KOPT-K1 (cell line): ENCODE measurements around the gene CARD9.
A peak's percentile ranks its signal among the peaks of the same experiment; 100 is the strongest.

ENCODE experiments used
- H3K27ac ChIP-seq: fragments of 200-600 bp; sonication (generic); 2 replicates; pipeline ENCODE4 v1.5.1; 2016; ENCODE audit warnings: antibody characterized with exemption, mild to moderate bottlenecking, low read depth, low read length; ENCODE audit not compliant: poor library complexity, severe bottlenecking
- H3K36me3 ChIP-seq: fragments of 200-600 bp; sonication (generic); 2 replicates; pipeline ENCODE4 v1.5.1; 2017; ENCODE audit warnings: antibody characterized with exemption, mild to moderate bottlenecking, low read length, moderate library complexity; ENCODE audit not compliant: insufficient read depth
- H3K9me3 ChIP-seq: fragments of 200-600 bp; sonication (generic); 2 replicates; pipeline ENCODE4 v1.5.1; 2017; ENCODE audit warnings: antibody characterized with exemption, low read length, mild to moderate bottlenecking; ENCODE audit not compliant: insufficient read depth, poor library complexity, severe bottlenecking

CARD9 gene

DNA sequence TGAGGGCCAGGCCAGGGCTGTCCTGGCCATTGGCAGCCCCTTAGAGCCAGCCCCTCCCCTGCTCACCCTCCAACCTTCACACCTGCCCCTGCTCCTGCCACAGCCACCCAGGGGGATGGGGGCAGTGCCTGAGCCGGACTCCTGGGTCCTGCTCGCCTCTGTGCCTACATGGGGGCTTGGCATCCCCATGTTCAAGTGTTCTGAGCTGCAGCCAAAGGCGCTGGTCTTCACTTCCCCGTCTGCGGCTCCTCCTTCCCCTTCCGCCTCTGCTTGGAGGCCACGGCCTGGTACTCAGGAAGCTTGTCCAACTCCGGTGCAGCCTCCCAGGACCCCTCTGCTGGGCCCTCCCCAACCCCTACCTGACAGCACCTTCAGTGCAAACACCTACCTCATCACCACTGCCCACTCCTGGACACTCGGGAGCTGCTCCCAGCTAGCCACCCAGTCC, 7.7 kb downstream of the CARD9 start:
- Histone ChIP-seq H3K9me3 (no peaks in the 10 kb centered on the region), H3K27ac (no peak overlapping the region), H3K36me3 (peaks cover 8% of the 10 kb centered on the region; the same call in 1 of the 2 replicates)

DNA sequence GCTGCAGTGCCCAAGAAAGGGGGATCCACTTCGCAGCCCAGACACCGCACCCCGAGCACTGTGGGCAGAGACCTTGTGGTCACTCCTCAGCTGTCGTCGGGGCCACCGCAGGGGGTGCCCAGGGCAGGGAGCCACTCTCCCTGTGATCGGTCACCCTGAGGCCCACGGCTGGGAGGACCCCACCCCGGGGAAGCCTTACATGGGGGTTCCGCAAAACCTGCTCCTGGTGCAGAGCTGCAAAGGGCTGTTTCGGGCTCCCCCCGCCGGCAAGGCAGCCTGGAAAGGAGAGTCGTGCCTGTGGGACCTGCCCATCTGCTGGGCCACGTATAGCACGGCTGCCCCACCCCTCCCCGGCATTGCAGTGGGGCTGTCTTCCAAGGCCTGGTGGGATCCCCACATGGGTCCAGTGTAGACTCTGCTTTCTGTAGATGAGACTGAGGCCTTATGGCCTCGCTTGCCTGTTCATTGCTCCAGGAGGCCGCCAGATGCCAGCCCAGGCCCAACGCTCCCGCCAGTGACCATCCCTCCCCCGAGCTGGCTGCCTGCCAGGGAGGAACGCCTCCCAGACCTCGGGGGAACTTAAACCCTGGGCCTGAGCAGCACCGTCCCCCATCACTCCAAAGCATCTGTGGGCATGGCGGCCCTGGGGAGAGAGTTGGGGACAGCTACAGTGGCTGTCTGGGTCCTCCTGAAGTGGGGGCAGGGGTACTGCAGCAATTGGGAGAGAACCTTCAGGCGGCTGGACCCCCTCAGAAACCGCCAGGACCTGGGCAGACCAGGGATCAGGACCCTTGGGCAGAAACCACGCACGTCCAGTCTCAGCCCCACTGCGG, 8.3 kb downstream of the CARD9 start:
- Histone ChIP-seq H3K27ac (no peak overlapping the region), H3K9me3 (no peaks in the 10 kb centered on the region), H3K36me3 (peaks cover 13% of the 10 kb centered on the region; the same call in 1 of the 2 replicates)

DNA sequence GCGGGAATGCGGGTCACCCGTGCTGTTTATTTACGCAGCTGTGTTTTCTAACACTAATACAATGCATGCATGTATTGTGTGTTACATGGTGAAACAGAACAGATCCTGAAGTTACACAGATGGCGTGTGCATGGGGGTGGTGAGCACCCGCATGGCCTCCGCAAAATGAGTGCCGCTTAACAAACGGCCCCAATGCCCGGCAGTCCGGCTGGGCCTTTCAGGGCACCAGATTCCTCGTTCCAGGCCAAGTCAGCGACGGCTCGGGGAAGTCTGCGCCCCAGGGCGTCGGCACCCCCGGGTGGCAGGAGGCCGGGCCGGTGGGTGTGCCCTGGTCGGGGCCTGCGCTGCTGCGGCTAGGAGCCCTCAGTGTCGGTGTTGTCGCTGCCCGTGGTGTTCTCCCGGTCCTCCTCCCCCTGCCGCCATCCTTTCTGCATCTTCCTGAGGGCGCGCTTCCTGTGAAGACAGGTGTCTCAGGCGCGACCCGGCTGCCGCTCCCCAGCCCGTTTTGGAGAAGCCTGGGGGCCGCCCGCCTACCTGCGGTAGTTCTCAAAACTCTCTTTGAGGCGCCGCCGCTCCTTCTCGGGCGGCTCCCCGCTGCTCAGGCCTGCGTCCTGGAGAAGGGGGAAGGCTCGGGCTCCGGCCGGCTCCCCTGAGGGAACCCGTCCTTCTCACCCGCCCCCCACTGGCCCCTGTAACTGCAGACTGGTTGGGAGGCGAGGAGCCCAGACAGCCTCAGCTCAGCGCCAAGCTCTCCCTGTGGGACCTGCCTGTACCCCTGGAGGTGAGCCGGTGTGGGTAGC, 9.3 kb downstream of the CARD9 start:
- Histone ChIP-seq H3K9me3 (no peaks in the 10 kb centered on the region), H3K36me3 (peaks cover 20% of the 10 kb centered on the region; the same call in 1 of the 2 replicates), H3K27ac (peak overlapping the region; percentile 83)

DNA sequence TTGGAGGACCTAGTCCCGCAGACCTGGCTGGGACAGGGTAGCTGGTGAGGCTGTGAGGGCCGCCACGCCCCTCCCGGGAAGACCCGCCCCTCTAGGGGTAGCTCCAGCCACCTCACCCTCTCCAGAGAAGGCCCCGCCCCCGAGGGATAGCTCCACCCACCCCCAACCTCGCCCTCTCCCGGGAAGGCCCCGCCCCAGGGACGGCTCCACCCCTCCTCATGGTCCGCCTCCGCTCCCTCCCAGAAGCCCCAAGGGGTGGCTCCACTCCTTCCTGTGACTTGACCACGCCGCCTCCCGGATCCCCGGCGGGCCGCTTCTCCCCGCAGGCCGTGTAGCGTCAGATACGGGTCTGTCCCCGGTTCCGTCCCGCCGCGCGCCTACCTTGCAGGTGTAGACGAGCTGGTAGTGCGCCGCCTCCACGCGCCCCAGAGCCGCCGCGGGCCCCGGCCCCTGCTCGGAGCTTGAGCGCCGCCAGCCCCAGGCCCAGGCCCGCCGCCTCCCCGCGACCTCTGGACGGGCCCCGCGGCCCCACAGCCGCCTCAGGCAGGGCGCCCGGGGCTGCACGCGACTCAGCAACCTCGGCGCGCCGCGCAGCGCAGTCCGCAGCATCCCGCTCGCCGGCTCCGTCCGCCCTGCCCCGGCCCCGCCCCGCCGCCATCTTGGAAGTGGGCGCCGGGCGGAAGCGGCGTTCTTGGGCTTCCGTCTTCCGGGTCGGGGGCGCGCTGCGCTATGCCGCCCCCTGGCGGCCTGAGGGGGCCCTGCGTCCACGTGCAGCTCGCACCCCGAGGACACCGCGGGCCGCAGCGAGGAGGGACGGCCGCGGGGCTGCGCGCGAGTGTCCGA, 10.1 kb downstream of the CARD9 start, which contains the start of gene DNLZ:
TSS of gene DNLZ (minus strand) at position 639 of the 843 bp plus-strand sequence. CDS start at position 609, 30 bp downstream.
- Histone ChIP-seq H3K36me3 (peaks cover 20% of the 10 kb centered on the region; the same call in 1 of the 2 replicates), H3K9me3 (no peaks in the 10 kb centered on the region), H3K27ac (peak within 1 kb of the TSS; percentile 83)

DNA sequence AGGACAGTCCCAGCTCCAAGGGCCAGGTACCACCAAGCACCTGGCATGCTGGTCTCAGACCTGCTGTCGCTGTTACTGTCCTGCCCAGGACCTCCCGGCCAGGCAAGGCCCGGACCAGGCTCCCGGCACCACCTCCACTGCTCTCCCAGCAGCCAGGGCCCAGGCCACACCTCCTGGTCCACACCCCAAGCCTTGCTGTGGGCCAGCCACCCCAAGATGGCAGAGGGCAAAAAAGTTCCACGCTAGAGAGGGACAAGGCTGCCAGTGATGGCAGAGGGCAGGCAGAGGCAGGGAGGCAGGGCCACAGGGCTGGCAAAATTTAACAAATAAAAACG, 11.1 kb downstream of the CARD9 start:
- Histone ChIP-seq H3K9me3 (no peaks in the 10 kb centered on the region), H3K36me3 (peaks cover 20% of the 10 kb centered on the region; the same call in 1 of the 2 replicates), H3K27ac (no peak overlapping the region)

DNA sequence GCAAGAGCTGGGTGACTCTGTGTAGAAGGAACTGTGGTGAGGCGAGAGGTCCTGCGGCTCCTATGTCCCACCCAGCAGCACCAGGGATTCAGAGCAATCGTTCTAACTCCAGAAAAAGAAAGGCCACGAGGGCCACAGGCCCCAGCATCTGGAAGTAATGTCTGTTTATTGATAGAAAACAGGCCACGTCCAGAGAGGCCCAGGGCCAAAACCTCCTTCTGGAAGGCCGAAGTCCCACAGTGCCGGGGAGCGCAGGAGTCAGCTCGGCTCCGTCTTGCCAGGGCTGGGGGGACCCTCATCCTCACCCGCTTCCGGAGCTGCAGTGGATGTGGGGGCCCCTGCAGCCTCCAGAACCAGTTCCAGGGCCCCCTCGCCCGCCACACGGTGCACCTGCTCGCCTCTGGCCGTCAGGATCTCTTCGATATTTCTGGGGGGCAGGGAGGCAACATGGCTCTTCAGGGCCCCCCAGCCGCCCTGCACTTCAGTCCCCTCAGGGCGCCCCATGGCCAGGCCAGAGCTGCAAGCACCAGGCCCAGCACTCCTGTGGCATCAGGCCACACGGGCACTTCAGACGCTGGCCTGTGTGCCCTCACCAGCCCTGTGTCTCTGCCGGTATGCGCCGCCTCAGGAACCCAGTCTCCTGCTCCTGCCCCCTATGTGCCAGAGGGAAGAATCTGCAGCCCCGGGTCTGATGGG, 11.6 kb downstream of the CARD9 start:
- H3K36me3 ChIP-seq, result peaks cover 20% of the 10 kb centered on the region; the same call in 1 of the 2 replicates
- no peaks in the 10 kb centered on the region for H3K9me3 ChIP-seq
- H3K27ac ChIP-seq, result no peak overlapping the region

DNA sequence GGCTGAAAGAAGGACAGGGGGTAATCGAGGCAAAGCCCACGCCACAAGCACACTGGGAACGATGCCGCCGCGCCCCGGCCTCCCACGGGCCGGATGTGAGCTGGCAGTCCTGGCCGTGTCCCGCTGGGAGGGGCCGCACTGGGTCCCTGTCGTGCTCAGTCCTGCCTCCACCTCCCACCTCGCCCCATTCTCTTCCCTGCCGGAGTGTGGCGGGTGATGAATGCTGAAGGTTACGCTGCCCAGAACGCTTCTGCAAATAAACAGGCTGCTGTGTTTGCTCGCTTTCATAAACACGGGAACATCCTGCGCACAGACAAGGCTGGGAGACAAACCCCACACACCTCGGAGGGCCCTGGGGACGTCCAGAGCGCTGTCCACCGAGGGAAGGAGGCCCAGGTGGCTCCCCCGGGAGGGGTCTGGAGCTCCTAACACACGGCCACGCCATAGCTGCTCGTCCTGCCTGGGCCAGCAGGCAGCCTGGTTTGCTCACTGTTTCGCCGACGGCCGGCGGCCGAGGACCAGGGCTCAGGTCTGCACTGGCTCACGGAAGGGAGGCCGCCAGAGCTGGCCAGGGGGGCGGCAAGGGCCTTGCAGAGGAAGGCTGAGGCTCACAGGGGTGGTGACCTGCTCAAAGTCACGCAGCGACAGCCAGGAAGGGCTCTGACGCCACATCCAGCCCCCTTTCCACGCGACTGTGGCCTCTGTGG, 12.3 kb downstream of the CARD9 start:
- Histone ChIP-seq H3K27ac (no peak overlapping the region), H3K36me3 (peaks cover 20% of the 10 kb centered on the region; the same call in 1 of the 2 replicates), H3K9me3 (no peaks in the 10 kb centered on the region)

DNA sequence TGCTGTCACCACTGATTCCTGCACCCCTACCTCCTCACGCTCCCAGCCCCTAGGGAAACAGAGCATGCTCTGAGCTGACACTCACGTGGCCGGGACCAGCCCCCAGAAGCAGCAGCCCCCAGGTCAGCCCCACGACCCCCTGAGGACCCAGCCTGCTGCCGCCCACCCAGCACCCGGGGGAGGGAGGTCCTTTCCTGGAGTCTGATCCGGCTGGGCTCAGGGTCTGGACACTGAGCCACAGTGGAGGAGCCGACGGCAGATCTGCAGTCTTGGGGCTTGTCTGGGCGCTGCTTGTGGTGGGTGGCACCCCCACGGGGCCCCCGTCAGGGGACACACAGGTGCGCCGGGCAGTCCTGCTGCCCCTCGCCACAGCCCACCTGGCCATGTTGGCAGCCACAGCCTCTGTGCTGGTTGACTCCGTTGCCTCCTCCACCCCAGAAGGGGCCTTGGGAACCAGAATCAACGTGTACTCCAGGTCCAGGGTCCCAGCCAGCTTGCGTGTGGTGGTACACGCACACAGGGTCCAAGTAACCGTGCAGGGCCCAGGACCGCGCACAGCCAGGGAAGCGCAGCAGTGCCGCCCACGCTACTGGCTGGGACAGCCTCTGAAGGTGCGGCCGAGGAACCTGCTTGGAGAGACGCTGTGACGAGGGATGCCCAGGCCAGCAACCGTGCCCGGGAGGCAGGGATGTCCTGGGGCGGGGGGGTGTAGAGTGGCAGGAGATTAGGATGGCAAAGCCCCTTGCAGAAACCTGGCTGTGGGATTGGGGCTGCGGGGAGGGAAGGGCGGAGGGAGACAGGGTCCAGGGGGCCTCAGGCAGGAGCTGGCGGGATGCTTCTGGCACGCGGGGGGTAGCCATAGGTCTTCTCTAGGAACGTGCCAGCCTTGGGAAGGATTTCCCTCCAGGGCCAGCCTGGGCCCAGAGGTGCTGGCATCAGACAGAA, 13.4 kb downstream of the CARD9 start:
- no peaks in the 10 kb centered on the region for H3K9me3 ChIP-seq
- peaks cover 20% of the 10 kb centered on the region; the same call in 1 of the 2 replicates for H3K36me3 ChIP-seq
- no peak overlapping the region for H3K27ac ChIP-seq

DNA sequence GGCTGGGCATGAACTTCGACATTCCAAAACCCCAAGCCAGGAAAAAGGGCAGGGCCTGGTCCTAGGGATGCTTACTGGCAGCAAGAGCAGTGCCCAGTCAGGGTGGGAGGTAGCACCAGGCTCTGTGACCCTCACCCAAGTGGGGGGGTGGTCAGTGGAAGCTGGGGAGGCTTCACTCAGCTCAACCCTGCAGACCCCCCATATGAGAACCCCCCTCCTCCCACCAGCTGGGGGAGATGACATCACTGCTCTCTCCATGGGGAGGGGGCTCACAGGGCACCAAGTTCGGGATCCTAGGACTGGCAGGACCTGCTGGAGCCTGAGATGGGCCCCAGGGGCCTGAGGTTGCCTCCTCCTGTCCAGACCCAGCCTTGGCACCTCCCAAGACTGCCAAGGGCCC, 14.6 kb downstream of the CARD9 start:
- H3K36me3 ChIP-seq, result peaks cover 20% of the 10 kb centered on the region; the same call in 1 of the 2 replicates
- H3K9me3 ChIP-seq, result no peaks in the 10 kb centered on the region
- H3K27ac ChIP-seq, result no peak overlapping the region

DNA sequence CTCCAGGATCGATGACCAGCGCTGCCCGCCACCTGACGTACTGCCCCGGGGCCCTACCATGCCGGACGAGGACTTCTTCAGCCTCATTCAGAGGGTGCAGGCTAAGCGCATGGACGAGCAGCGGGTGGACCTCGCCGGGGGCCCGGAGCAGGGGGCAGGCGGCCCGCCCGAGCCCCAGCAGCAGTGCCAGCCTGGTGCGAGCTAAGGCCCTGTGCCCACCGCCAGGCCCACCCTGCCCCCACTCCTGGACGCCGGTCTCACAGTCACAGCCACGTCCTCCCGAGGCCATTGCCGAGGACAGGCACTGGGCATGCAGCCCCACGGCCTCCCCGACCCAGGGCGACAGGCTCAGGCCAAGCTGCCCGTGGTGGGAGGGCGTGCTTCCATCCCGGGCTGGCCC, 15.5 kb downstream of the CARD9 start:
- no peaks in the 10 kb centered on the region for H3K9me3 ChIP-seq
- H3K27ac ChIP-seq, result no peak overlapping the region
- H3K36me3 ChIP-seq, result peaks cover 20% of the 10 kb centered on the region; the same call in 1 of the 2 replicates

DNA sequence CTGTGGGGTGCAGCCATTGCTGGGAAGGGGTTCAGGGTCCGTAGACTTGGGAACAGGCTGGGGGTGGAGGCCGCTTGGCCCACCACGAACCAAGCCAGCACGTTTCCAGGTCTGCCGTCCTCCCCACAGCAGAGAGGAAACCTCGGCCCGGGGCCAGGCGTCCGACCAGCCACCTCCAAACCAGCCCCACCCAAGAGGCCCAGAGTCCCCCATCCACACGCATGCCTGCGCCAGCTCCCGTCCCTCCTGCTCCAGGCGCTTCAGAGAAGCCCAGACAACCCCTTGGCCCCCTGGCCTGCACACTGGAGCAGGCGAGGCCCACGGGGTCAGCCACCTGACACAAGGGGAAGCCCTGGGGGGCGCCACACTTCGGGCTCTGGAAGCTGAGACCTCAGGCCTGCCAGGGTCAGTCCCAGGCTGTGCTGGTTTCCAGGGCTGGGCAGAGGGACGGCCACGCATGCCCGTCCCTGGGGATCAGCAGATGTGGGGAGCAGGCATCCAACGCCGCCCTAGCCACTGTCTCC, 16.2 kb downstream of the CARD9 start:
- no peak overlapping the region for H3K27ac ChIP-seq
- peaks cover 20% of the 10 kb centered on the region; the same call in 1 of the 2 replicates for H3K36me3 ChIP-seq
- H3K9me3 ChIP-seq, result no peaks in the 10 kb centered on the region

DNA sequence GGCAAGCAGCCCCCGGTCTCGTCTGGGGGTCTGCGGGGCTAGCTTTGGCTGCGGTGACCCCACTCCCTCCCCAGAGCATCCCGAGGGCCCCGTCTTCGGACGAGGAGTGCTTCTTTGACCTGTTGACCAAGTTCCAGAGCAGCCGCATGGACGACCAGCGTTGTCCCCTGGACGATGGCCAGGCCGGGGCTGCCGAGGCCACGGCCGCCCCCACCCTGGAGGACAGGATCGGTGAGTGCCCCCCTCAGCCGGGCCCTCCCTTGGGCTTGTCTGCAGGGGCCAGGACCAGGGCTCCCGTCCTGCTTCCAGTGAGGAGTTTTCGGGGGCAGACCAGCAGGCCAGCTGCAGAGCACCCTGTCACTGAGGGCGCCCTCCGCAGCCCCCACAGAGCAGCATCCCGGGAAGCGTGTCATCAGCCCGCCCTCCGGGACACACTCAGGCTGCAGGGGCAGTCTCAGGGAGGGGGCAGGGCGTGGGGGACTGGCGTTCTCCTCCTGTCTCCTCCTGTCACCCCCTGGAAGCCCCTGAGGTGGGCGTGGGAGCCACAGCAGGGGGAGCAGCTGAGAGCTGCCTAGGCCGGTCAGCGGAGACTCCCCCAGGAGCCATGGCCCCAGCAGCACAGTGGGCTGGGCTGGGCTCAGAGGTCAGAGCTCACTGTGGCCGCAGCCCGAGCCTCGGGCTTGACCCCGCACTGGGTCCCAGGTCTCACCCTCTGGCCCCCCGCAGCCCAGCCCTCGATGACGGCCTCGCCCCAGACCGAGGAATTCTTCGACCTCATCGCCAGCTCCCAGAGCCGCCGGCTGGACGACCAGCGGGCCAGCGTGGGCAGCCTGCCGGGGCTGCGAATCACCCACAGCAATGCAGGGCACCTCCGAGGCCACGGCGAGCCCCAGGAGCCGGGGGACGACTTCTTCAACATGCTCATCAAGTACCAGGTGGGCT, 17.6 kb downstream of the CARD9 start:
- Histone ChIP-seq H3K9me3 (no peaks in the 10 kb centered on the region), H3K27ac (no peak overlapping the region), H3K36me3 (peaks cover 13% of the 10 kb centered on the region; the same call in 1 of the 2 replicates)
